Measurements from ENCODE around the gene SLU7. TPM values are rescaled to one million over a fixed set of nuclear protein-coding genes. Genes with fewer than 3 reads are reported as not detected.

The SLU7 gene
- total and polyA plus RNA-seq, 2 of the 4 experiments (the other 2 are of a cell fraction), result 15.9 to 34.2 TPM

GRCh38 chr5:160453751-160454150, 34.9 kb upstream of the SLU7 start:
- Histone ChIP-seq H4K5ac (ENCODE audit: low read depth, low read length) (no peak overlapping the region), H2AK5ac (ENCODE audit: low read depth, low read length) (no peak overlapping the region), H3K27ac (ENCODE audit: insufficient read depth, low read length) (no peak overlapping the region), H4K8ac (ENCODE audit: low read depth in 2 of 2, low read length in 2 of 2) (no peak overlapping the region), H2BK5ac (ENCODE audit: low read depth, low read length, poor library complexity, severe bottlenecking) (no peak overlapping the region), H2BK20ac (ENCODE audit: low read depth, low read length) (no peak overlapping the region), H3K4ac (ENCODE audit: low read depth, low read length) (no peak overlapping the region), H3K79me1 (ENCODE audit: low read depth in 1 of 2, low read length in 2 of 2) (no peaks in the 10 kb centered on the region), H2BK15ac (ENCODE audit: low read depth, low read length) (no peak overlapping the region), H3K4me1 (ENCODE audit: control insufficient read depth, insufficient read depth, low read length) (no peaks in the 10 kb centered on the region), H3K9me3 (ENCODE audit: control insufficient read depth, insufficient read depth, low read length) (no peaks in the 10 kb centered on the region), H3K23ac (ENCODE audit: low read depth, low read length) (no peak overlapping the region), H2AFZ (replicated peaks; ENCODE audit: low read length, poor library complexity) (no peak overlapping the region), H3K14ac (replicated peaks; ENCODE audit: low read depth, low read length) (no peak overlapping the region), H4K91ac (ENCODE audit: insufficient read depth, low read depth, low read length) (no peak overlapping the region), H3K27me3 (ENCODE audit: control insufficient read depth, insufficient read depth, low read length) (peaks cover 15% of the 10 kb centered on the region), H2BK120ac (ENCODE audit: low read depth, low read length) (no peak overlapping the region), H2AK9ac (replicated peaks; ENCODE audit: low read depth, low read length, poor library complexity) (no peak overlapping the region), H3K4me2 (ENCODE audit: low read depth, low read length) (no peak overlapping the region), H3K18ac (ENCODE audit: low read depth, low read length) (no peak overlapping the region), H4K20me1 (ENCODE audit: insufficient read depth, low read length) (no peaks in the 10 kb centered on the region), H3K4me3 (ENCODE audit: insufficient read depth, low read depth, low read length) (no peak overlapping the region), H3K9me1 (ENCODE audit: insufficient read depth, low read length) (no peaks in the 10 kb centered on the region), H3K56ac (ENCODE audit: extremely low read depth, insufficient read depth, low read length) (no peak overlapping the region), H3K36me3 (ENCODE audit: control insufficient read depth, insufficient read depth, low read length) (no peaks in the 10 kb centered on the region), H3K9ac (ENCODE audit: low read depth, low read length) (no peak overlapping the region)
- CTCF ChIA-PET, result interaction anchor here (1.8 kb wide), 1 partner anchor 10 kb away, joined by 4 read pairs; no protein-coding TSS in a partner anchor
- TF ChIP-seq USF2 (IDR thresholded peaks at IDR 0.05; ENCODE audit: low read depth, low read length) (no peak), RFX5 (IDR thresholded peaks at IDR 0.05; ENCODE audit: low read depth, low read length) (no peak), BHLHE40 (IDR thresholded peaks at IDR 0.05; ENCODE audit: low read depth, low read length) (no peak), FOS (IDR thresholded peaks at IDR 0.05; ENCODE audit: low read depth, low read length) (no peak), SMC3 (IDR thresholded peaks at IDR 0.05; ENCODE audit: low read depth, low read length) (no peak), CTCF (conservative IDR thresholded peaks at IDR 0.05; ENCODE audit: low read depth, low read length) (no peak), ELK1 (IDR thresholded peaks at IDR 0.05; ENCODE audit: borderline replicate concordance, low read depth, low read length) (no peak), RCOR1 (IDR thresholded peaks at IDR 0.05; ENCODE audit: insufficient replicate concordance, low read length) (no peak), CEBPB (IDR thresholded peaks at IDR 0.05; ENCODE audit: low read depth, low read length) (no peak), RAD21 (IDR thresholded peaks at IDR 0.05; ENCODE audit: low read length) (no peak), MAZ (IDR thresholded peaks at IDR 0.05; ENCODE audit: borderline replicate concordance, low read depth, low read length) (no peak), POLR2A (IDR thresholded peaks at IDR 0.05; ENCODE audit: low read depth, low read length) (no peak), MXI1 (IDR thresholded peaks at IDR 0.05; ENCODE audit: borderline replicate concordance, low read depth, low read length) (no peak), CHD1 (IDR thresholded peaks at IDR 0.05; ENCODE audit: low read depth, low read length) (no peak), NFE2L2 (IDR thresholded peaks at IDR 0.05; ENCODE audit: low read depth, low read length) (no peak), MAFK (IDR thresholded peaks at IDR 0.05; ENCODE audit: low read depth, low read length) (no peak)
- dilution Hi-C loops (cut with HindIII; ENCODE audit: low sequenced_read_pairs, unreplicated experiment), result no loop called here
- no peak for DNase-seq
- intact Hi-C loops (cut with micrococcal nuclease), result no loop called here
- ATAC-seq (ENCODE audit: low read depth), result no peak
- POLR2A ChIA-PET (ENCODE audit: unreplicated experiment), result no interaction called here
- no TSS peak for BruUV-seq (replicated peaks)
- WGBS, 2 experiments (ENCODE audit: extremely low coverage in 2 of 2, insufficient read length in 1 of 2), result no CpG with 5 or more reads among the region's 1 CpG
- in situ Hi-C loops (cut with MboI; ENCODE audit: low sequenced_read_pairs), result no loop called here

Measured in IMR-90 (cell line).